HepG2 (cell line): ENCODE data around the gene RALB. TPM values are rescaled to one million over a fixed set of nuclear protein-coding genes. Genes with fewer than 3 reads are reported as not detected.

ENCODE experiments used
- AHDC1 ChIP-seq: sonication (generic); formaldehyde crosslinking; IDR thresholded peaks from 2 replicates; pipeline ENCODE4 v1.5.1; 2020; ENCODE audit warnings: mild to moderate bottlenecking, missing genetic modification reagents, borderline replicate concordance
- ARID2 ChIP-seq: sonication (generic); formaldehyde crosslinking; IDR thresholded peaks from 2 replicates; pipeline ENCODE4 v1.8.1; 2022; ENCODE audit warnings: mild to moderate bottlenecking, missing genetic modification reagents, borderline replicate concordance
- NR1H2 ChIP-seq: sonication (generic); formaldehyde crosslinking; IDR thresholded peaks from 2 replicates; pipeline ENCODE4 v1.8.1; 2022; ENCODE audit warnings: low read depth, missing genetic modification reagents, borderline replicate concordance
- RXRA ChIP-seq: sonication (generic); formaldehyde crosslinking; IDR thresholded peaks from 2 replicates; pipeline ENCODE4 v1.5.1; 2020; ENCODE audit warnings: missing genetic modification reagents
- TFE3 ChIP-seq: IDR thresholded peaks from 2 replicates; pipeline ENCODE4 v1.6.1; 2016
- ZNF18 ChIP-seq: sonication (generic); formaldehyde crosslinking; IDR thresholded peaks from 2 replicates; pipeline ENCODE4 v1.8.0; 2022; ENCODE audit warnings: mild to moderate bottlenecking, missing genetic modification reagents; ENCODE audit not compliant: insufficient replicate concordance
- ZNF441 ChIP-seq: sonication (generic); formaldehyde crosslinking; IDR thresholded peaks from 2 replicates; pipeline ENCODE4 v1.7.0; 2021; ENCODE audit warnings: missing genetic modification reagents, borderline replicate concordance
- ZNF784 ChIP-seq: sonication (generic); formaldehyde crosslinking; IDR thresholded peaks from 2 replicates; pipeline ENCODE4 v1.5.1; 2020; ENCODE audit warnings: missing genetic modification reagents, mild to moderate bottlenecking, borderline replicate concordance
- polyA plus RNA-seq, 8 experiments: library from polyadenylated mRNA; depleted of rRNA in 3 of 8; stranded (reverse) in 7 of 8; unstranded in 1 of 8; fragments of >200 nt; fragmentation: Illumina TruSeq in 4 of 8; extraction: Trizol in 4 of 8; gene quantifications; 2 replicates each; pipeline versions ENCODE4 v1.2.1 to v1.2.3, GENCODE V29; 2011 to 2016; ENCODE audit warnings: low read depth in 4 of 8, missing spikeins in 1 of 8, mixed read lengths in 1 of 8; ENCODE audit not compliant: insufficient read depth in 1 of 8
- total RNA-seq, 5 experiments: library from RNA; depleted of rRNA; stranded (reverse); fragments of >200 nt; fragmentation: Illumina TruSeq; extraction: Trizol; gene quantifications; 2 replicates each; pipeline ENCODE4 v1.2.3, GENCODE V29; 2016; ENCODE audit warnings: low read depth in 1 of 5
- TF ChIP-seq, protein P1 (sequence below): sonication (generic); formaldehyde crosslinking; IDR thresholded peaks from 2 replicates; pipeline ENCODE4 v1.4.0; 2020; ENCODE audit warnings: low read depth, mild to moderate bottlenecking, missing genetic modification reagents

RALB gene
- total and polyA plus RNA-seq, 2 of the 13 experiments (the other 11 are each of a cell fraction or from before 2014, with no cell fraction given): 37.8 to 43.2 TPM

DNA sequence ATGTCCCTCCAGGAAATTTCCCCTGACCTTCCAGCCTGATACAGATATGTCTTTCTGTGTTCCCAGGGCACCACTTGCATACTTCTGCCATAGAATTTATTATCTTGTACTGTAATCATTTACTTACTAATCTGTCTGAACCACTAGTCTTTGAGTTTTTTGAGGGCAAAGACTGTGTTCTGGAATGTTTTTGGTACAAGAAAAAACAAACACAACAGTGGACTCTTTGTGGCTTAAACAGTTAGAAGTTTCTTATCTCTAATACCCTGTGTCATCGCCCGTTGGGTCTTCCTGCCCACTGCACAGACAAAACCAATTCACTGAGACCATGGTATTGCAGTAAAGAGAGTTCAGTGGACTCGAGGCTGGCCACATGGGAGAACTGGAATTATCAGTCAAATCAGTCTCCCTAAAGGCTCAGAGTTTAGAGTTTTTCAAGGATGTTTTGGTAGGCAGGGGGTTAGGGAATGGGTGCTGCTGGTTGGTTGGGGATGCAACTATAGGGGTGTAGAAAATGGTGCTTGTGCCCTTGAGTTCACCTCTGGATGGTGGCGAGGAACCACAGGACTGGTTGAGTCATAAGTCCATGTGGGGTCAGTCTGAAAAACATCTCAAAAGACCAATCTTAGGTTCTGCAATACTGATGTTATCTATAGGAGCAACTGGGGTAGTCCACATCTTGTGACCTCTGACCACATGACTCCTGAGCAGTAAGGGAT, 20.3 kb downstream of the RALB start (continued):
- no peak for TF ChIP-seq ZNF18 (CRISPR knock-in tag)
- TF ChIP-seq ARID2: no peak
- TF ChIP-seq TFE3 (CRISPR knock-in tag): peak; percentile 51; the same call in 1 of the 2 replicates
- peak; percentile 89; the same call in 1 of the 2 replicates for TF ChIP-seq AHDC1
- no peak for TF ChIP-seq ZNF441 (CRISPR knock-in tag)
- no peak for TF ChIP-seq NR1H2
- 0 out of 2 replicates have a peak, but pooled peaks have one; percentile 71 for TF ChIP-seq ZNF784 (CRISPR knock-in tag)
- TF ChIP-seq RXRA: peak; percentile 78; the same call in 1 of the 2 replicates
- TF ChIP-seq, protein P1, sequence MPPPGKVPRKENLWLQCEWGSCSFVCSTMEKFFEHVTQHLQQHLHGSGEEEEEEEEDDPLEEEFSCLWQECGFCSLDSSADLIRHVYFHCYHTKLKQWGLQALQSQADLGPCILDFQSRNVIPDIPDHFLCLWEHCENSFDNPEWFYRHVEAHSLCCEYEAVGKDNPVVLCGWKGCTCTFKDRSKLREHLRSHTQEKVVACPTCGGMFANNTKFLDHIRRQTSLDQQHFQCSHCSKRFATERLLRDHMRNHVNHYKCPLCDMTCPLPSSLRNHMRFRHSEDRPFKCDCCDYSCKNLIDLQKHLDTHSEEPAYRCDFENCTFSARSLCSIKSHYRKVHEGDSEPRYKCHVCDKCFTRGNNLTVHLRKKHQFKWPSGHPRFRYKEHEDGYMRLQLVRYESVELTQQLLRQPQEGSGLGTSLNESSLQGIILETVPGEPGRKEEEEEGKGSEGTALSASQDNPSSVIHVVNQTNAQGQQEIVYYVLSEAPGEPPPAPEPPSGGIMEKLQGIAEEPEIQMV (CRISPR knock-in tag): no peak
